B cell (primary cell): ENCODE results near the gene CDH20.

ENCODE experiments used
- EZH2 ChIP-seq: IDR thresholded peaks from 2 replicates; pipeline ENCODE4 v1.6.1; 2012; ENCODE audit warnings: borderline replicate concordance, low read depth, mild to moderate bottlenecking, moderate library complexity, low read length; ENCODE audit not compliant: insufficient read depth, poor library complexity, severe bottlenecking
- TF ChIP-seq, protein P1 (sequence below): fragments of 200-600 bp; IDR thresholded peaks from one replicate; pipeline ENCODE4 v1.8.0; 2022; ENCODE audit warnings: antibody characterized with exemption, mild to moderate bottlenecking

DNA sequence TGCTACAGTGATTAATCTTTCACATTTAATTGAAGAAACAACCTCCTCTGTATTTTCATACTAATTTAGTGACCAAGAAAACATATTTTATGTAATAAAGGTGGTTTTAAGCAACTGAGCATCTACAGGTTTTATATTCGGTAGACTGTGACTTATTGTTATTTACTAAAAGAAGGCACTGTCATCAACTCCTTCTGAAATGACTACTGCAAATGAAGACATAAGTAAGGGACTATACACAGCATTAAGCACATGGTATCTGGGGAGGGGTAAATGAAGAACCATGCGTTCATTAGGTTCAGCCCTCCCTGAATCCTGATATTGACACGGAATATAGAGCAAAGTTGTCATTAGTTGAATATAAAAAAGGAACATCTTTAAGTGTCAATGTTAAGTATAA, 4.3 kb downstream of the CDH20 start:
- TF ChIP-seq, protein P1, sequence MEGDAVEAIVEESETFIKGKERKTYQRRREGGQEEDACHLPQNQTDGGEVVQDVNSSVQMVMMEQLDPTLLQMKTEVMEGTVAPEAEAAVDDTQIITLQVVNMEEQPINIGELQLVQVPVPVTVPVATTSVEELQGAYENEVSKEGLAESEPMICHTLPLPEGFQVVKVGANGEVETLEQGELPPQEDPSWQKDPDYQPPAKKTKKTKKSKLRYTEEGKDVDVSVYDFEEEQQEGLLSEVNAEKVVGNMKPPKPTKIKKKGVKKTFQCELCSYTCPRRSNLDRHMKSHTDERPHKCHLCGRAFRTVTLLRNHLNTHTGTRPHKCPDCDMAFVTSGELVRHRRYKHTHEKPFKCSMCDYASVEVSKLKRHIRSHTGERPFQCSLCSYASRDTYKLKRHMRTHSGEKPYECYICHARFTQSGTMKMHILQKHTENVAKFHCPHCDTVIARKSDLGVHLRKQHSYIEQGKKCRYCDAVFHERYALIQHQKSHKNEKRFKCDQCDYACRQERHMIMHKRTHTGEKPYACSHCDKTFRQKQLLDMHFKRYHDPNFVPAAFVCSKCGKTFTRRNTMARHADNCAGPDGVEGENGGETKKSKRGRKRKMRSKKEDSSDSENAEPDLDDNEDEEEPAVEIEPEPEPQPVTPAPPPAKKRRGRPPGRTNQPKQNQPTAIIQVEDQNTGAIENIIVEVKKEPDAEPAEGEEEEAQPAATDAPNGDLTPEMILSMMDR = no peak
- no peak for TF ChIP-seq EZH2
